DLD1 (cell line): ENCODE results near the gene SH3BP5.
"Not testable (repeated sequence)": the region's sequence is repeated elsewhere in the genome, so short reads cannot be mapped to it uniquely, and the experiment has no call there.

Experiments used
- in situ Hi-C: cut with HindIII; loops from 2 replicates; pipeline ENCODE4 v1.10.0; 2017; ENCODE audit warnings: low sequenced_read_pairs

SH3BP5 gene

GRCh38 chr3:15332405-15333098 lies at the start of gene SH3BP5:
SH3BP5 (minus strand) TSS chr3:15332586; CDS start chr3:15332408, 178 bp downstream.
- in situ Hi-C loops: no loop called here

- in situ Hi-C loops: no loop called here
Measured at GRCh38 chr3:15380980-15381890, 48.8 kb upstream of the SH3BP5 start.

GRCh38 chr3:15377961-15378791 lies 45.8 kb upstream of the SH3BP5 start:
- in situ Hi-C loops: no loop called here

GRCh38 chr3:15375461-15376000 lies 43.1 kb upstream of the SH3BP5 start:
- in situ Hi-C loops: no loop called here

GRCh38 chr3:15372918-15373317 lies 40.5 kb upstream of the SH3BP5 start:
- in situ Hi-C loops: no loop called here

- in situ Hi-C loops: no loop called here
Measured at GRCh38 chr3:15368561-15369135, 36.3 kb upstream of the SH3BP5 start.

GRCh38 chr3:15367059-15367458 lies 34.7 kb upstream of the SH3BP5 start:
- in situ Hi-C loops: no loop called here

- in situ Hi-C loops: not testable (repeated sequence)
Measured at GRCh38 chr3:15364078-15364477, 31.7 kb upstream of the SH3BP5 start.

- in situ Hi-C loops: no loop called here
Measured at GRCh38 chr3:15361494-15362214, 29.3 kb upstream of the SH3BP5 start.

GRCh38 chr3:15360788-15361493 lies 28.6 kb upstream of the SH3BP5 start:
- in situ Hi-C loops: no loop called here

- in situ Hi-C loops: no loop called here
Measured at GRCh38 chr3:15359677-15360397, 27.5 kb upstream of the SH3BP5 start.

GRCh38 chr3:15356651-15357061 lies 24.3 kb upstream of the SH3BP5 start:
- in situ Hi-C loops: not testable (repeated sequence)

GRCh38 chr3:15356176-15356575 lies 23.8 kb upstream of the SH3BP5 start:
- in situ Hi-C loops: no loop called here

- in situ Hi-C loops: no loop called here
Measured at GRCh38 chr3:15355086-15355485, 22.7 kb upstream of the SH3BP5 start.

GRCh38 chr3:15354485-15354884 lies 22.1 kb upstream of the SH3BP5 start:
- in situ Hi-C loops: no loop called here

GRCh38 chr3:15350141-15350540 lies 17.8 kb upstream of the SH3BP5 start:
- in situ Hi-C loops: no loop called here

GRCh38 chr3:15349438-15349837 lies 17.1 kb upstream of the SH3BP5 start:
- in situ Hi-C loops: not testable (repeated sequence)

- in situ Hi-C loops: no loop called here
Measured at GRCh38 chr3:15348246-15348645, 15.9 kb upstream of the SH3BP5 start.

- in situ Hi-C loops: no loop called here
Measured at GRCh38 chr3:15347737-15348110, 15.3 kb upstream of the SH3BP5 start.
